Central memory CD8-positive, alpha-beta T cell (primary cell): ENCODE data around the gene NBR1.
"Not testable (repeated sequence)": the region's sequence is repeated elsewhere in the genome, so short reads cannot be mapped to it uniquely, and the experiment has no call there.

Source experiments
- ATAC-seq: fragments of 150-1000 bp; cut with Tn5 transposase; replicated peaks from 2 replicates; pipeline ENCODE4 v1.10.0; 2022; ENCODE audit warnings: mild to moderate bottlenecking, moderate FRiP score, moderate number of reproducible peaks; ENCODE audit not compliant: poor library complexity, severe bottlenecking; ENCODE audit errors: extremely low read depth
- DNase-seq, 2 donors: peaks; one replicate each; pipeline ENCODE4 v3.0.0; 2021; ENCODE audit warnings: low spot score in 2 of 2
- H3K27ac Mint-ChIP-seq: one replicate; pipeline ENCODE4 v1.8.0; 2022; ENCODE audit warnings: low read depth, mild to moderate bottlenecking, moderate library complexity, mixed read lengths
- H3K27me3 Mint-ChIP-seq: one replicate; pipeline ENCODE4 v1.8.0; 2022; ENCODE audit warnings: mixed read lengths
- H3K36me3 Mint-ChIP-seq: one replicate; pipeline ENCODE4 v1.8.0; 2022; ENCODE audit warnings: mild to moderate bottlenecking, moderate library complexity, mixed read lengths; ENCODE audit not compliant: insufficient read depth
- H3K4me1 Mint-ChIP-seq: one replicate; pipeline ENCODE4 v1.8.0; 2022; ENCODE audit warnings: mixed read lengths
- H3K4me3 Mint-ChIP-seq: one replicate; pipeline ENCODE4 v1.8.0; 2022; ENCODE audit warnings: mild to moderate bottlenecking, moderate library complexity, mixed read lengths
- H3K9me3 Mint-ChIP-seq: one replicate; pipeline ENCODE4 v1.8.0; 2022; ENCODE audit warnings: mixed read lengths

The NBR1 gene

GRCh38 chr17:43169561-43170139, 1.4 kb upstream of the NBR1 start:
- no peak for DNase-seq
- H3K4me1 Mint-ChIP-seq = peaks cover 19% of the 10 kb centered on the region
- no peaks in the 10 kb centered on the region for H3K27me3 Mint-ChIP-seq
- no peak overlapping the region for H3K27ac Mint-ChIP-seq
- no peak overlapping the region for H3K4me3 Mint-ChIP-seq
- H3K9me3 Mint-ChIP-seq = no peaks in the 10 kb centered on the region
- no peak for ATAC-seq
- no peaks in the 10 kb centered on the region for H3K36me3 Mint-ChIP-seq

DNA sequence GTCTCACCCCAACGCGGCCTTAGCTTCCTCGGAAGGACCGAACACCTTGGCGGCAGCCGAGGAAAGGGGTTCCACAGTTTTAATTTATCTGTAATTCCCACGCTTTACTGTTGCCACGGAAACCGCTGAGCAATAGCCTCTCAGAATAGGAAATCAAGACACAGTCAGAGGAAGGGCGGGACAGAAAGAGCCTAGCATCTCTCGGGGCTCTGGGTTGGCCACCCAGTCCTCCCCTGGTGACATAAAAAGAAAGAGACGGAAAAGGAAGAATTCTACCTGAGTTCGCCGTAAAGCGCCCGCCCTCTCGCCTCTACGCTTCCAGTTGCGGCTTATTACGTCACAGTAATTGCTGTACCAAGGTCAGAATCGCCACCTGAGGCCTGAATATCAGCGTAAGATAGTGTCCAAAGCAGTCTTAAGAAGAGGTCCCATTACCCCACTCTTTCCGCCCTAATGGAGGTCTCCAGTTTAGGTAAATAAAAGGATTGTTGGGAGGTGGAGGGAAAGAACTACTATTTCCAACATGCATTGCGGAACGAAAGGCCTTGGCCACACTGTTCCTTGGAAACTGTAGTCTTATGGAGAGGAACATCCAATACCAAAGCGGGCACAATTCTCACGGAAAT, 761 bp upstream of the NBR1 start:
- H3K9me3 Mint-ChIP-seq = no peaks in the 10 kb centered on the region
- peak; percentile 68 to 88 for DNase-seq
- peaks cover under 1% of the 10 kb centered on the region for H3K36me3 Mint-ChIP-seq
- H3K27me3 Mint-ChIP-seq = no peaks in the 10 kb centered on the region
- H3K4me1 Mint-ChIP-seq = peaks cover 19% of the 10 kb centered on the region
- no peak overlapping the region for H3K27ac Mint-ChIP-seq
- no peak overlapping the region for H3K4me3 Mint-ChIP-seq
- ATAC-seq = peak; percentile 86

DNA sequence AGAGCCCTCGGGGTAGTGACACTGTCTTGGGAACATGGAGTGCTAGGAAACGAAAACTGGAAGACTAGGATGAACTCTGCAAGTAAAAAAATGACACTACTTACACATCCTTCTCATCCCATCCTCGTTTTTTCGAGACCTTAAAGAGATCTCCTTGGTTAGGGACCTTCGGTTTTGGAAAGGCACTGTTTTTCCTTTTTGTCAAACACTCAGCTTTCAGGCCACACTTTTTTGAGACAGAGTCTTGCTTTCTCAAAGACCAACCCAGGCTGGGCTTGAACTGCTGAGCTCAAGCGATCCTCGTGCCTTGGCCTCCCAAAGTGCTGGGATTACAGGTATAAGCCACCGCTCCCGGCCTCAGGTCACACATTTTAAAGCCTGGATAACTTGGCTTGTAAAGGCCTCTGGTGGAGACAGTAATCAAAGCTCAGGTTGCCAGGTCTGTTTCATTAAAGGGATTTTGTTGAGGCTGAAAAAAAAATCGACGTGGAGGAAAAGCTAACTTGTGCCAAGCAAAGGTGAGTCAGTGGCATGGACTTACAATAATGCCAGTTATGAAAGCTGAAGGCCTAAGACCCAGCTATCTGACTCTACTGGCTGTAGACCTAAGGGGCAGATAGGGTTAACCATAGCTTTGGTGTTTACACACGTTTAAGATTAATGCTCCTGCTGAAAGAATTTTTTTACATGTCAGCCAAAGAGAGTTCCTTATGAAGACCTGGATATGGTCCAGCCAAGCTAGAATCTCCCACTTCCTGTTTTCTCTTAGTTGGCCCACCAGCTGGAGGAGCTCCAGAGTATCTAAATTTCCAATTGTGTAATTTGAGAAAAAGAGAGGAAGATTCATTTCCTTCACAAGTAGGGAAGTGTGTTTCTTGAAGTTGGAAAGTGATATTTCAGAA, 823 bp downstream of the NBR1 start:
- Mint-ChIP-seq H3K4me1 (peaks cover 35% of the 10 kb centered on the region), H3K9me3 (no peaks in the 10 kb centered on the region), H3K27ac (peak overlapping the region; percentile 19), H3K36me3 (peaks cover 14% of the 10 kb centered on the region), H3K27me3 (no peaks in the 10 kb centered on the region), H3K4me3 (no peak overlapping the region)
- DNase-seq (no peak), ATAC-seq (no peak)

GRCh38 chr17:43175213-43176118, 4.5 kb downstream of the NBR1 start:
- H3K4me1 Mint-ChIP-seq = peaks cover 44% of the 10 kb centered on the region
- no peaks in the 10 kb centered on the region for H3K9me3 Mint-ChIP-seq
- H3K27me3 Mint-ChIP-seq = no peaks in the 10 kb centered on the region
- peak overlapping the region; percentile 32 for H3K4me3 Mint-ChIP-seq
- H3K36me3 Mint-ChIP-seq = peaks cover 42% of the 10 kb centered on the region
- ATAC-seq (no peak), DNase-seq (no peak)
- peak overlapping the region; percentile 75 for H3K27ac Mint-ChIP-seq

DNA sequence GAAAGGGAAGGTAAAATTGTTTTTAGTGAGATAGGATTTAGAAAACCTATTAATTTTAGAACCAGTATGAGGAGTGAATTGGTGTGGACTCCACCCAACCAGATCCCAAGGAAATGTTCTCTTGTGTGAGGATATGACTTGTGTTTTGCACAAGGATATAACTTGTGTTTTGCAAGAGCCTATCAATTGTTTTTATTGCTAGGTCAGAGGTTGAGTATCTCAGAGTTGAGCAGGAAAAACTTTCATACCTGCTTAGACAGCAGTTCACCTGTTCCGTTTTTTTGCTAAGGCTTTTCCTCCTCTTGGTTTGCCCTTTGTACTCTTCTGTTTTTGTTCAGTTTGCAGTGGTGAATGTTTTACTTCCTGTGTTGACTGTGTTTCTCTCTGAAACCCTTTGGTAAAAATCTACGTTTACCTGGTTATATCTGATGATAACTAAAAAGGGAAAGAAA, 5.1 kb downstream of the NBR1 start:
- H3K4me3 Mint-ChIP-seq = peak overlapping the region; percentile 32

DNA sequence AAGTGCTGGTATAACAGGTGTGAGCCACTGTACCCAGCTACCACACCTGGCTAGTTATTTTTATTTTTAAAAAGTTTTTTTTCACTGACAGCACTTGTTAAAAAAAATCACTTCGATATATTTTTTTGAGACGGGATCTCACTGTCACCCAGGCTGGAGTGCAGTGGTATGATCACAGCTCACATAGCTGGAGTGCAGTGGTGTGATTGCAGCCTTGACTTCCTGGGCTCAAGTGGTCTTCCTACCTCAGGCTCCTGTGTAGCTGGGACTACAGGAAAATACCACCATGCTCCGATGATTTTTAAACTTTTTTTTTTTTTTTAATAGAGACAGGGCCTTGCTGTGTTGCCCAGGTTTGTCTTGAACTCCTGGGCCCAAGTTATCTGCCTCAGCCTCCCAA, 12.9 kb downstream of the NBR1 start:
- H3K27me3 Mint-ChIP-seq = no peaks in the 10 kb centered on the region
- no peaks in the 10 kb centered on the region for H3K4me1 Mint-ChIP-seq
- H3K4me3 Mint-ChIP-seq = no peak overlapping the region
- no peak for DNase-seq
- H3K27ac Mint-ChIP-seq = no peak overlapping the region
- H3K36me3 Mint-ChIP-seq = peaks cover 57% of the 10 kb centered on the region
- H3K9me3 Mint-ChIP-seq = no peaks in the 10 kb centered on the region
- no peak for ATAC-seq

More for the DNA sequence above, 5.1 kb downstream of the NBR1 start:
- Mint-ChIP-seq H3K36me3 (peaks cover 46% of the 10 kb centered on the region), H3K27ac (peak overlapping the region; percentile 75), H3K4me1 (peaks cover 44% of the 10 kb centered on the region), H3K9me3 (no peaks in the 10 kb centered on the region), H3K27me3 (no peaks in the 10 kb centered on the region)
- ATAC-seq = no peak
- no peak for DNase-seq

GRCh38 chr17:43186656-43187055, 15.6 kb downstream of the NBR1 start:
- not testable (repeated sequence) for H3K9me3 Mint-ChIP-seq, H3K4me1 Mint-ChIP-seq, DNase-seq, H3K27ac Mint-ChIP-seq, H3K4me3 Mint-ChIP-seq, H3K27me3 Mint-ChIP-seq, ATAC-seq
- peaks cover 64% of the 10 kb centered on the region for H3K36me3 Mint-ChIP-seq

- DNase-seq = no peak
- H3K9me3 Mint-ChIP-seq = no peaks in the 10 kb centered on the region
- H3K4me3 Mint-ChIP-seq = no peak overlapping the region
- H3K36me3 Mint-ChIP-seq = peaks cover 89% of the 10 kb centered on the region
- no peaks in the 10 kb centered on the region for H3K4me1 Mint-ChIP-seq
- H3K27ac Mint-ChIP-seq = no peak overlapping the region
- H3K27me3 Mint-ChIP-seq = no peaks in the 10 kb centered on the region
- no peak for ATAC-seq
These were observed 22.2 kb downstream of the NBR1 start for GRCh38 chr17:43193251-43193650.

DNA sequence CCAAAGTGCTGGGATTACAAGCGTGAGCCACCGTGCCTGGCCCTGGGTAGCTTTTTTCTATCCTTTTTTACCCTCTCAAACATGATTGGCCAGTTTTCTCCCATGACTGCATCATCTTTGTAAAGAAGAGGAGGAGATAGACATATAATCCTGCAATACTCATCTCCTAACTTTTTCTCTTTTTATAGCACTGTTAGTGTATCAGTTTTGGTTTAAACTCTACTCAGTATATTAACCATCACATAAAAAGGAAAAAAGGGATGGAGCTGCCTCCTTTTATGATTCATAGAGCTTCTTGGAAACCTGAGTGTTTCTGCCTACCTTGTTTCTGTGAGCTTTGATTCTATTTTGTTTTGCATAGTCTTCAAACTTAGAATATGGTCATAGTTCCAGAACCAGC, 28.6 kb downstream of the NBR1 start:
- no peak overlapping the region for H3K4me3 Mint-ChIP-seq
- H3K4me1 Mint-ChIP-seq = no peaks in the 10 kb centered on the region
- no peaks in the 10 kb centered on the region for H3K27me3 Mint-ChIP-seq
- H3K27ac Mint-ChIP-seq = no peak overlapping the region
- H3K9me3 Mint-ChIP-seq = no peaks in the 10 kb centered on the region
- no peak for ATAC-seq
- DNase-seq = no peak
- H3K36me3 Mint-ChIP-seq = peaks cover 92% of the 10 kb centered on the region

GRCh38 chr17:43200127-43200526, 29.1 kb downstream of the NBR1 start:
- Mint-ChIP-seq H3K9me3 (no peaks in the 10 kb centered on the region), H3K36me3 (peaks cover 92% of the 10 kb centered on the region), H3K4me1 (no peaks in the 10 kb centered on the region), H3K4me3 (no peak overlapping the region), H3K27ac (no peak overlapping the region), H3K27me3 (no peaks in the 10 kb centered on the region)
- ATAC-seq = no peak
- no peak for DNase-seq

DNA sequence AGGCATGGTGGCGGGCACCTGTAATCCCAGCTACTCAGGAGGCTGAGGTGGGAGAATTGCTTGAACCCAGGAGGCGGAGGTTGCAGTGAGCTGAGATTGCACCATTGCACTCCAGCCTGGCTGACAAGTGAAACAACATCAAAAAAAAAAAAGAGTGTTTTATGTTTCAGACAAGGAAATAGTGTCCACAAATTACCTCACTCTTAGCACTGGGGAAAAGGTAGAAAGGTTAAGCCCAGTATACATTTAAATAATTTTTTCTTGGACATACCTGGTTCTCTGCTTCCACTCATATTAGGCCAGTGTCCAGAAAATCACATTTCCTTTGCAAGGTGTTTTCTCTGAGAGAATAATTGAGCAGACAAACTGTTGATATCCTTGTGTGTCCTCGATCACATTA, 32.0 kb downstream of the NBR1 start:
- H3K4me3 Mint-ChIP-seq, H3K27me3 Mint-ChIP-seq, H3K4me1 Mint-ChIP-seq, DNase-seq, H3K27ac Mint-ChIP-seq, H3K9me3 Mint-ChIP-seq, ATAC-seq: not testable (repeated sequence)
- H3K36me3 Mint-ChIP-seq = peaks cover 76% of the 10 kb centered on the region

DNA sequence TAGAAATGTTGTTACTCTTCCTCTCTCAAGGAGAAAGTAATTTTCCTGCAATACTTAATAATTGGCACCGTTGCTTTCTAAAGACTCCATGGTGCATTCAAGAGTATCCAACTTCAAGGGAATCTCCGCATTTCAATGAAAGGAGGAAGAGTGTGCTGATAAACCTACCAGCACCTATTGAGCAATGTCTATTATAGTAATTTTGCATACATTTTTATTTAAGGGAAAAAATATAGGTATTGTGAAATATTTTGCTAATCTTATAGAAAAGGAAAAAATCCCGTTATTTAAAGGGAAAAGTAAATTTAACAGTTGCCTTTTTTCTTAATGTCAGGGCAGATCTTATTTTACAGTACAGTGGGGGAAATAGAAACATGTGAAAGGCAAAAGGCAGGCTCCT, 39.6 kb downstream of the NBR1 start:
- Mint-ChIP-seq H3K27me3 (no peaks in the 10 kb centered on the region), H3K36me3 (peaks cover 21% of the 10 kb centered on the region), H3K9me3 (no peaks in the 10 kb centered on the region), H3K4me1 (peaks cover 29% of the 10 kb centered on the region), H3K27ac (peak overlapping the region; percentile 96), H3K4me3 (peak overlapping the region; percentile 91)
- ATAC-seq (no peak), DNase-seq (no peak)
